SH-SY5Y (cell line): ENCODE results near the gene UBQLN4.

Source experiments
- GATA2 ChIP-seq: IDR thresholded peaks from 2 replicates; pipeline ENCODE4 v1.6.1; 2011; ENCODE audit warnings: mild to moderate bottlenecking, low read depth, low read length
- GATA3 ChIP-seq: IDR thresholded peaks from 2 replicates; pipeline ENCODE4 v1.6.1; 2011; ENCODE audit warnings: low read depth, mild to moderate bottlenecking, low read length, moderate library complexity

DNA sequence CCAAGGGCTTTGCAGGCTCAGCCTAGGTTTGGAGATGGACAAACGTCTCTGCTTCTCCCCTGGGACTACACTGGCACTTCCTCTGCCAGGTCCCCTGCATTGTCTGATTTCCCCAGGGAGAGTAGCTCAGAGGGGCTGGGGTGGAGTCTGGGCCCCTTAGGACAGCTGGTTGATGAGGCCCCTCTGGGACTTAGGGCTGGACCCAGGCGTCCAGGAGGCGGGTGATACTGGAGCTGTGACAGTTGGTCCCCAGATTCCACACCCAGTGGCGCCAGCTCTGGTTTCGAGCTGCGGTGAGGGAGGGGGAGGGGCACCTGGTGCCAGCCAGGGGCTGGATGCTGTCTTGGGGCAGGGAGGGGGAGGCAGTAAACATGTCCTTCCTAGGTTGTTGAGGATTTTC is 36.1 kb upstream of the UBQLN4 start:
- TF ChIP-seq GATA3 (no peak), GATA2 (no peak)
